ENCODE measurements around the gene S100A3. TPM values are rescaled to one million over a fixed set of nuclear protein-coding genes. Genes with fewer than 3 reads are reported as not detected.

S100A3 gene
- total and polyA plus RNA-seq, 2 of the 13 experiments (the other 11 are each of a cell fraction or from before 2014, with no cell fraction given): 2.5 to 4.5 TPM

GRCh38 chr1:153545067-153546055 is 3.7 kb downstream of the S100A3 start, which contains the start of gene S100A4 (continued):
- TF ChIP-seq MNT (IDR thresholded peaks at IDR 0.05): no peak
- TF ChIP-seq ZMYM2 (CRISPR knock-in tag; IDR thresholded peaks at IDR 0.05): 0 out of 2 replicates have a peak, but pooled peaks have one; percentile 22
- TF ChIP-seq SUZ12 (IDR thresholded peaks at IDR 0.05; ENCODE audit: low read depth, low read length): no peak
- TF ChIP-seq SP1 (IDR thresholded peaks at IDR 0.05): no peak
- TF ChIP-seq SP1 (CRISPR knock-in tag; IDR thresholded peaks at IDR 0.05): peak; percentile 76
- no peak for TF ChIP-seq ZNF720 (CRISPR knock-in tag; IDR thresholded peaks at IDR 0.05)
- TF ChIP-seq DZIP1 (CRISPR knock-in tag; IDR thresholded peaks at IDR 0.05): no peak
- no peak for TF ChIP-seq ZNF343 (CRISPR knock-in tag; IDR thresholded peaks at IDR 0.05)
- TF ChIP-seq GATAD2A (CRISPR knock-in tag; IDR thresholded peaks at IDR 0.05): no peak
- TF ChIP-seq REL (CRISPR knock-in tag; conservative IDR thresholded peaks at IDR 0.05): no peak
- TF ChIP-seq PHF20 (CRISPR knock-in tag; IDR thresholded peaks at IDR 0.05): no peak
- peak; percentile 39; the same call in 1 of the 2 replicates for TF ChIP-seq SPEN (CRISPR knock-in tag; IDR thresholded peaks at IDR 0.05; ENCODE audit: low read depth)
- TF ChIP-seq NONO (IDR thresholded peaks at IDR 0.05): no peak
- TF ChIP-seq NONO (CRISPR knock-in tag; conservative IDR thresholded peaks at IDR 0.05): no peak
- 0 out of 2 replicates have a peak, but pooled peaks have one; percentile 50 for TF ChIP-seq DR1 (CRISPR knock-in tag; IDR thresholded peaks at IDR 0.05)
- TF ChIP-seq NCOA2 (CRISPR knock-in tag; IDR thresholded peaks at IDR 0.05): no peak
- TF ChIP-seq JUND (CRISPR knock-in tag; IDR thresholded peaks at IDR 0.05): no peak
- TF ChIP-seq ZNF703 (CRISPR knock-in tag; IDR thresholded peaks at IDR 0.05; ENCODE audit: borderline replicate concordance): no peak
- TF ChIP-seq ZUFSP (CRISPR knock-in tag; IDR thresholded peaks at IDR 0.05; ENCODE audit: borderline replicate concordance): no peak
- TF ChIP-seq POLR2AphosphoS2 (IDR thresholded peaks at IDR 0.05; ENCODE audit: low read depth, low read length): no peak
- TF ChIP-seq RNF2 (conservative IDR thresholded peaks at IDR 0.05; ENCODE audit: low read depth): no peak
- no peak for TF ChIP-seq DNMT3B (CRISPR knock-in tag; conservative IDR thresholded peaks at IDR 0.05)
- TF ChIP-seq TBP (CRISPR knock-in tag; IDR thresholded peaks at IDR 0.05): no peak
- peak; percentile 84; the same call in 1 of the 2 replicates for TF ChIP-seq BORCS8-MEF2B (CRISPR knock-in tag; IDR thresholded peaks at IDR 0.05)
- no peak for TF ChIP-seq ZBTB1 (CRISPR knock-in tag; IDR thresholded peaks at IDR 0.05; ENCODE audit: borderline replicate concordance)
- no peak for TF ChIP-seq ZNF781 (CRISPR knock-in tag; IDR thresholded peaks at IDR 0.05; ENCODE audit: borderline replicate concordance, not compliant biosample characterization)
- TF ChIP-seq ZNF282 (IDR thresholded peaks at IDR 0.05; ENCODE audit: partially characterized antibody): no peak

Data from HepG2 (cell line).